MM.1S (cell line): ENCODE measurements around the gene LSM4.

Source experiments
- DNase-seq: peaks from one replicate; pipeline ENCODE4 v3.0.0-alpha.2; 2015
- H2AFZ ChIP-seq: fragments of 300-600 bp; sonication (generic); 2 replicates; pipeline ENCODE4 v1.6.0; 2016; ENCODE audit warnings: antibody characterized with exemption, low read length
- H3F3A ChIP-seq: fragments of 300-600 bp; sonication (generic); 2 replicates; pipeline ENCODE4 v1.6.1; 2016; ENCODE audit warnings: mild to moderate bottlenecking, antibody characterized with exemption, low read length, moderate library complexity, mixed read lengths; ENCODE audit not compliant: insufficient read depth
- H3K27ac ChIP-seq: fragments of 300-600 bp; sonication (generic); 2 replicates; pipeline ENCODE4 v1.5.1; 2016; ENCODE audit warnings: mild to moderate bottlenecking, low read length
- H3K27me3 ChIP-seq: fragments of 300-600 bp; sonication (generic); replicated peaks from 2 replicates; pipeline ENCODE4 v1.6.0; 2016; ENCODE audit warnings: low read length; ENCODE audit not compliant: insufficient read depth
- H3K36me3 ChIP-seq: fragments of 300-600 bp; sonication (generic); replicated peaks from 2 replicates; pipeline ENCODE4 v1.6.1; 2016; ENCODE audit warnings: mild to moderate bottlenecking, low read length, mixed read lengths; ENCODE audit not compliant: insufficient read depth
- H3K4me1 ChIP-seq: fragments of 300-600 bp; sonication (generic); 2 replicates; pipeline ENCODE4 v1.6.1; 2016; ENCODE audit warnings: low read length, mixed read lengths
- H3K4me2 ChIP-seq: fragments of 300-600 bp; sonication (generic); 2 replicates; pipeline ENCODE4 v1.6.0; 2016; ENCODE audit warnings: low read depth, low read length
- H3K4me3 ChIP-seq: fragments of 300-600 bp; sonication (generic); 2 replicates; pipeline ENCODE4 v1.5.1; 2016; ENCODE audit warnings: low read length, mixed read lengths
- H3K79me2 ChIP-seq: fragments of 300-600 bp; sonication (generic); 2 replicates; pipeline ENCODE4 v1.6.1; 2016; ENCODE audit warnings: mixed run types, low read length, mixed read lengths
- H3K9ac ChIP-seq: fragments of 300-600 bp; sonication (generic); 2 replicates; pipeline ENCODE4 v1.6.1; 2016; ENCODE audit warnings: low read length, mixed read lengths
- H3K9me2 ChIP-seq: fragments of 300-600 bp; sonication (generic); replicated peaks from 2 replicates; pipeline ENCODE4 v1.6.1; 2016; ENCODE audit warnings: mild to moderate bottlenecking, low read length, mixed read lengths; ENCODE audit not compliant: insufficient read depth
- H3K9me3 ChIP-seq: fragments of 300-600 bp; sonication (generic); replicated peaks from 2 replicates; pipeline ENCODE4 v1.6.1; 2016; ENCODE audit warnings: mild to moderate bottlenecking, low read length, mixed read lengths; ENCODE audit not compliant: insufficient read depth
- H4K20me1 ChIP-seq: fragments of 300-600 bp; sonication (generic); 2 replicates; pipeline ENCODE4 v1.6.1; 2016; ENCODE audit warnings: mild to moderate bottlenecking, low read length, moderate library complexity, mixed read lengths; ENCODE audit not compliant: insufficient read depth
- EZH2 ChIP-seq: fragments of 300-600 bp; sonication (generic); optimal IDR thresholded peaks from 2 replicates; pipeline ENCODE3; 2017; ENCODE audit warnings: low read depth, mild to moderate bottlenecking, antibody characterized with exemption, low read length, mixed read lengths
- EZH2phosphoT487 ChIP-seq: fragments of 300-600 bp; sonication (generic); IDR thresholded peaks from 2 replicates; pipeline ENCODE4 v1.6.1; 2018; ENCODE audit warnings: antibody characterized with exemption, low read length
- TF ChIP-seq, protein P1 (sequence below): fragments of 300-600 bp; sonication (generic); IDR thresholded peaks from 2 replicates; pipeline ENCODE4 v1.5.1; 2016; ENCODE audit warnings: antibody characterized with exemption, low read length, mixed read lengths

LSM4 gene

DNA sequence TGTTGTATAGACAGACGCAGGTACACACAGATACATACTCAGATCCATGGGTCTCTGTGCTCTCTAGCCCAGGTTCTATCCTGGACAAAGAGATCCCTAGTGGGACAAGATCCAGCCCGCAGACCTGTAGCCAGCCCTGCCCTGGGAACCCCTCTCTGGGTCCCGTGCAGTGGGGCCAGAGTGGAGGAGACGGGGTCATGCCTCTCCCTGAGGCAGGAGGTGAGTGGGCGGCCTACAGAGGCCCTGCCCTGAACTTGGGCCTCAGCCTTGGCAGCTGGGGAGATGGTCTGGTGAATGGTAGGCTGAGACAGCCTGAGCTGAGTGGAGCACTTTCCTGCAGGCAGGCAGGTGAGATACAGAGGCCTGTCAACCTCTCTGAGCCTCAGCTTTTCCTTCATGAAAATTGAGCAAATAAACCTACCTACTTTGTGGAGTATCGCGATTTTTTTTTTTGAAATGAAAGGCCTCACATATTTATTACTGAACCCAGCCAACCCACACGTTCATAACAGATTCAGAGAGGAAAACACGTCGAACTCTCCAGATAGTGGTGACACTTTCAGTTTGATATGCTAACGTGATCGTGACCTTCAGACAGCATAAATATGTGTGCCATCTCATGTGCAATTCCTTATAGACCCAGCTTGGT lies 38.0 kb downstream of the LSM4 start:
- no peaks in the 10 kb centered on the region for H4K20me1 ChIP-seq
- TF ChIP-seq, protein P1, sequence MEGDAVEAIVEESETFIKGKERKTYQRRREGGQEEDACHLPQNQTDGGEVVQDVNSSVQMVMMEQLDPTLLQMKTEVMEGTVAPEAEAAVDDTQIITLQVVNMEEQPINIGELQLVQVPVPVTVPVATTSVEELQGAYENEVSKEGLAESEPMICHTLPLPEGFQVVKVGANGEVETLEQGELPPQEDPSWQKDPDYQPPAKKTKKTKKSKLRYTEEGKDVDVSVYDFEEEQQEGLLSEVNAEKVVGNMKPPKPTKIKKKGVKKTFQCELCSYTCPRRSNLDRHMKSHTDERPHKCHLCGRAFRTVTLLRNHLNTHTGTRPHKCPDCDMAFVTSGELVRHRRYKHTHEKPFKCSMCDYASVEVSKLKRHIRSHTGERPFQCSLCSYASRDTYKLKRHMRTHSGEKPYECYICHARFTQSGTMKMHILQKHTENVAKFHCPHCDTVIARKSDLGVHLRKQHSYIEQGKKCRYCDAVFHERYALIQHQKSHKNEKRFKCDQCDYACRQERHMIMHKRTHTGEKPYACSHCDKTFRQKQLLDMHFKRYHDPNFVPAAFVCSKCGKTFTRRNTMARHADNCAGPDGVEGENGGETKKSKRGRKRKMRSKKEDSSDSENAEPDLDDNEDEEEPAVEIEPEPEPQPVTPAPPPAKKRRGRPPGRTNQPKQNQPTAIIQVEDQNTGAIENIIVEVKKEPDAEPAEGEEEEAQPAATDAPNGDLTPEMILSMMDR = no peak
- no peak for TF ChIP-seq EZH2
- TF ChIP-seq EZH2phosphoT487 = no peak
- peaks cover 17% of the 10 kb centered on the region for H3F3A ChIP-seq
- H3K9me2 ChIP-seq = no peaks in the 10 kb centered on the region
- H3K4me2 ChIP-seq = no peak overlapping the region
- H3K4me3 ChIP-seq = no peak overlapping the region
- H3K36me3 ChIP-seq = no peaks in the 10 kb centered on the region
- H3K4me1 ChIP-seq = peaks cover 9% of the 10 kb centered on the region
- DNase-seq = no peak
- H3K9me3 ChIP-seq = no peaks in the 10 kb centered on the region
- peaks cover 8% of the 10 kb centered on the region for H3K79me2 ChIP-seq
- no peak overlapping the region for H2AFZ ChIP-seq
- H3K27me3 ChIP-seq = peaks cover 20% of the 10 kb centered on the region
- H3K9ac ChIP-seq = no peak overlapping the region
- no peak overlapping the region for H3K27ac ChIP-seq

DNA sequence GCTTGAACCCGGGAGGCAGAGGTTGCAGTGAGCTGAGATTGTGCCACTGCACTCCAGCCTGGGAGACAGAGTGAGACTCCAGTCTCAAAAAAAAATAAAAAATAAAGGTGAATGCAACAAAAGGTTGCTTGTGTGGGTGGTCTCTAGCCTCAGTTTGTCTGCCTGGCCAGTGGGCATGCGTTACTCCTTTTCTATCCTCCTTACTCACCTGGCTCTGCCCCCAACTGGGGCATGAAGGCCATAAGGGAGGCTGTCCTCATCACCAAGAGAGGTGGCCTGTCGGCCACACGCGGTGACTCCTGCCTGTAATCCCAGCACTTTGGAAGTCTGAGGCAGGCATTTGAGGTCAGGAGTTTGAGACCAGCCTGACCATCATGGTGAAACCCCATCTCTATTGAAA lies 39.5 kb downstream of the LSM4 start:
- H3K4me2 ChIP-seq = no peak overlapping the region
- DNase-seq = no peak
- H3K9me3 ChIP-seq = no peaks in the 10 kb centered on the region
- no peaks in the 10 kb centered on the region for H4K20me1 ChIP-seq
- H2AFZ ChIP-seq = no peak overlapping the region
- no peak overlapping the region for H3K27ac ChIP-seq
- H3K4me3 ChIP-seq = no peak overlapping the region
- no peak overlapping the region for H3K9ac ChIP-seq
- H3K9me2 ChIP-seq = no peaks in the 10 kb centered on the region
- H3F3A ChIP-seq = peaks cover 20% of the 10 kb centered on the region
- H3K36me3 ChIP-seq = no peaks in the 10 kb centered on the region
- TF ChIP-seq EZH2 = no peak
- TF ChIP-seq EZH2phosphoT487 = no peak
- TF ChIP-seq, protein P1 = no peak
- H3K27me3 ChIP-seq = peaks cover 15% of the 10 kb centered on the region; the same call in 1 of the 2 replicates
- peaks cover 19% of the 10 kb centered on the region for H3K79me2 ChIP-seq
- H3K4me1 ChIP-seq = peaks cover 12% of the 10 kb centered on the region

DNA sequence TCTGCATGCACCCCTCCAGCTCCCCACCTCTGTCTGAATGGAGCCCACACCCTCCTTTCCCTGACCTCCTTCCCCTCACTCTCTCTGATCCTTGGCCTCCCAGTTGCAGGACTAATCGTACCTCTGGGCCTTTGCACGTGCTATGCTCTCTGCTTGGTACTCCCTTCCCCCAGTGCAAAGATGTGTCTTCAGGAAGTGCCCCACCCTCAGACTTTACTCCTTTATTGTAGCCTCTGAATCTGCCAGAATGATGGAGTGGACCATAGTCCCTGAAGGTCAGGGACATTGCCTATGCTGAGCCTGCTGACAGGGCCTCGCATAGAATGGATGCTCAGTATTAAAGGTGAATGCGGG lies 40.1 kb downstream of the LSM4 start:
- TF ChIP-seq EZH2 (no peak), EZH2phosphoT487 (no peak)
- TF ChIP-seq, protein P1 = no peak
- peak overlapping the region; percentile 100 for H3K9ac ChIP-seq
- H3K4me2 ChIP-seq = peak overlapping the region; percentile 99
- H4K20me1 ChIP-seq = no peaks in the 10 kb centered on the region
- peak overlapping the region; percentile 98 for H3K27ac ChIP-seq
- no peaks in the 10 kb centered on the region for H3K9me3 ChIP-seq
- no peak for DNase-seq
- peak overlapping the region; percentile 91 for H3K4me3 ChIP-seq
- no peak overlapping the region for H2AFZ ChIP-seq
- H3K27me3 ChIP-seq = peaks cover 10% of the 10 kb centered on the region; the same call in 1 of the 2 replicates
- peaks cover 12% of the 10 kb centered on the region for H3K4me1 ChIP-seq
- peaks cover 24% of the 10 kb centered on the region for H3K79me2 ChIP-seq
- H3F3A ChIP-seq = peaks cover 20% of the 10 kb centered on the region
- no peaks in the 10 kb centered on the region for H3K36me3 ChIP-seq
- H3K9me2 ChIP-seq = no peaks in the 10 kb centered on the region
